Measurements from ENCODE around the gene GRM2. TPM values are rescaled to one million over a fixed set of nuclear protein-coding genes. Genes with fewer than 3 reads are reported as not detected.

Gene GRM2
- total and polyA plus RNA-seq, 8 donors: 0.09 to 0.51 (median 0.21) TPM

- FAIRE-seq: no peak
- no peaks in the 10 kb centered on the region for H3K27me3 ChIP-seq
- H3K36me3 ChIP-seq: no peaks in the 10 kb centered on the region
- no peak overlapping the region for H3K27ac ChIP-seq
- no peak for TF ChIP-seq CTCF (IDR thresholded peaks at IDR 0.05)
- intact Hi-C loops (cut with DNase I): no loop called here
- no peak for DNase-seq
- ATAC-seq: no peak
- WGBS, 2 donors: 84 to 86% methylated on average over 3 of the region's 3 CpGs
- no peaks in the 10 kb centered on the region for H3K9me3 ChIP-seq
- peaks cover 0 to 5% (median 0%) of the 10 kb centered on the region in 3 donors for H3K4me1 ChIP-seq
- no peak overlapping the region for H3K4me3 ChIP-seq
Measured at GRCh38 chr3:51676102-51676640, 30.7 kb upstream of the GRM2 start.

- DNase-seq: no peak
- no peak for FAIRE-seq
- no peaks in the 10 kb centered on the region for H3K9me3 ChIP-seq
- no peak for TF ChIP-seq CTCF (IDR thresholded peaks at IDR 0.05)
- H3K36me3 ChIP-seq: no peaks in the 10 kb centered on the region
- 95% methylated on average over 3 of the region's 3 CpGs for WGBS, 2 donors
- no peak for ATAC-seq
- H3K4me3 ChIP-seq: no peak overlapping the region
- H3K4me1 ChIP-seq: peaks cover 0 to 2% (median 0%) of the 10 kb centered on the region in 3 donors
- no peaks in the 10 kb centered on the region for H3K27me3 ChIP-seq
- no peak overlapping the region for H3K27ac ChIP-seq
- intact Hi-C loops (cut with DNase I): no loop called here
Measured at GRCh38 chr3:51677358-51677757, 29.5 kb upstream of the GRM2 start.

- Histone ChIP-seq H3K9me3 (no peaks in the 10 kb centered on the region), H3K4me3 (no peak overlapping the region), H3K36me3 (no peaks in the 10 kb centered on the region), H3K27ac (no peak overlapping the region), H3K27me3 (no peaks in the 10 kb centered on the region), H3K4me1 (no peaks in the 10 kb centered on the region)
- DNase-seq: no peak
- FAIRE-seq: no peak
- no peak for ATAC-seq
- intact Hi-C loops (cut with DNase I): no loop called here
- TF ChIP-seq CTCF (IDR thresholded peaks at IDR 0.05): no peak
- 96 to 100% methylated on average over 1 of the region's 1 CpG for WGBS, 2 donors
Measured at GRCh38 chr3:51678186-51678585, 28.7 kb upstream of the GRM2 start.

GRCh38 chr3:51678641-51679040 lies 28.2 kb upstream of the GRM2 start:
- Histone ChIP-seq H3K4me3 (no peak overlapping the region), H3K36me3 (no peaks in the 10 kb centered on the region), H3K27ac (no peak overlapping the region), H3K4me1 (no peaks in the 10 kb centered on the region), H3K9me3 (no peaks in the 10 kb centered on the region), H3K27me3 (no peaks in the 10 kb centered on the region)
- DNase-seq (no peak), ATAC-seq (no peak), FAIRE-seq (no peak)
- WGBS, 2 donors: 78 to 86% methylated on average over 2 of the region's 2 CpGs
- intact Hi-C loops (cut with DNase I): no loop called here
- TF ChIP-seq CTCF (IDR thresholded peaks at IDR 0.05): no peak

- H3K27me3 ChIP-seq: no peaks in the 10 kb centered on the region
- H3K36me3 ChIP-seq: no peaks in the 10 kb centered on the region
- H3K9me3 ChIP-seq: no peaks in the 10 kb centered on the region
- intact Hi-C loops (cut with DNase I): no loop called here
- no peak overlapping the region for H3K4me3 ChIP-seq
- WGBS, 2 donors: 87 to 94% methylated on average over 4 of the region's 4 CpGs
- DNase-seq: no peak
- no peak for FAIRE-seq
- TF ChIP-seq CTCF (IDR thresholded peaks at IDR 0.05): no peak
- ATAC-seq: no peak
- H3K4me1 ChIP-seq: no peaks in the 10 kb centered on the region
- no peak overlapping the region for H3K27ac ChIP-seq
Measured at GRCh38 chr3:51679318-51679717, 27.6 kb upstream of the GRM2 start.
